TTC549 (cell line): ENCODE results near the gene OTUD5.
"Not testable (repeated sequence)": the region's sequence is repeated elsewhere in the genome, so short reads cannot be mapped to it uniquely, and the experiment has no call there.

ENCODE experiments used
- FAIRE-seq: peaks from 2 replicates; lab custom pipeline; 2012; peaks lifted over from hg19 to GRCh38; lab: Jason Lieb, UNC

The OTUD5 gene

GRCh38 chrX:48890296-48890925, 67.0 kb downstream of the OTUD5 start:
- FAIRE-seq, result no peak

GRCh38 chrX:48886586-48886985, 70.8 kb downstream of the OTUD5 start:
- not testable (repeated sequence) for FAIRE-seq

- FAIRE-seq, result no peak
Measured at GRCh38 chrX:48883729-48884128, 73.7 kb downstream of the OTUD5 start.

GRCh38 chrX:48876944-48877343, 80.5 kb downstream of the OTUD5 start:
- FAIRE-seq, result not testable (repeated sequence)
